Measurements from ENCODE around the gene METTL2B.
A peak's percentile ranks its signal among the peaks of the same experiment; 100 is the strongest.
"Not testable (repeated sequence)": the region's sequence is repeated elsewhere in the genome, so short reads cannot be mapped to it uniquely, and the experiment has no call there.

The METTL2B gene

DNA sequence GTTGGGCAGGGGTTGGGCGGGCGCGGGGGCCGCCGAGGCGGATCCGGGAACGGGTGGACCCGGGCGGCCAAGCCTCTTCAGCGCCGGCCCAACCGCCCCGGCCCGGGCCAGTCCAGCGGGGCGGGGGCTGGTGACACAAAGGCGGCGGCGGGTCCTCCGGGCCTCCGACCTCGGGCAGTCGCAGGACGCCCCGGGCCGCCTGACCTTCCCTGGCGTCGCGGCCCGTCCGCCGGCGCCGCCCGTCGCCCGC is 54.2 kb downstream of the METTL2B start:
- no peak for DNase-seq (ENCODE audit: low read depth)
- TF ChIP-seq, protein P1, sequence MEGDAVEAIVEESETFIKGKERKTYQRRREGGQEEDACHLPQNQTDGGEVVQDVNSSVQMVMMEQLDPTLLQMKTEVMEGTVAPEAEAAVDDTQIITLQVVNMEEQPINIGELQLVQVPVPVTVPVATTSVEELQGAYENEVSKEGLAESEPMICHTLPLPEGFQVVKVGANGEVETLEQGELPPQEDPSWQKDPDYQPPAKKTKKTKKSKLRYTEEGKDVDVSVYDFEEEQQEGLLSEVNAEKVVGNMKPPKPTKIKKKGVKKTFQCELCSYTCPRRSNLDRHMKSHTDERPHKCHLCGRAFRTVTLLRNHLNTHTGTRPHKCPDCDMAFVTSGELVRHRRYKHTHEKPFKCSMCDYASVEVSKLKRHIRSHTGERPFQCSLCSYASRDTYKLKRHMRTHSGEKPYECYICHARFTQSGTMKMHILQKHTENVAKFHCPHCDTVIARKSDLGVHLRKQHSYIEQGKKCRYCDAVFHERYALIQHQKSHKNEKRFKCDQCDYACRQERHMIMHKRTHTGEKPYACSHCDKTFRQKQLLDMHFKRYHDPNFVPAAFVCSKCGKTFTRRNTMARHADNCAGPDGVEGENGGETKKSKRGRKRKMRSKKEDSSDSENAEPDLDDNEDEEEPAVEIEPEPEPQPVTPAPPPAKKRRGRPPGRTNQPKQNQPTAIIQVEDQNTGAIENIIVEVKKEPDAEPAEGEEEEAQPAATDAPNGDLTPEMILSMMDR (IDR thresholded peaks at IDR 0.05; ENCODE audit: insufficient read depth, low read depth, low read length, missing control alignments) = no peak

DNA sequence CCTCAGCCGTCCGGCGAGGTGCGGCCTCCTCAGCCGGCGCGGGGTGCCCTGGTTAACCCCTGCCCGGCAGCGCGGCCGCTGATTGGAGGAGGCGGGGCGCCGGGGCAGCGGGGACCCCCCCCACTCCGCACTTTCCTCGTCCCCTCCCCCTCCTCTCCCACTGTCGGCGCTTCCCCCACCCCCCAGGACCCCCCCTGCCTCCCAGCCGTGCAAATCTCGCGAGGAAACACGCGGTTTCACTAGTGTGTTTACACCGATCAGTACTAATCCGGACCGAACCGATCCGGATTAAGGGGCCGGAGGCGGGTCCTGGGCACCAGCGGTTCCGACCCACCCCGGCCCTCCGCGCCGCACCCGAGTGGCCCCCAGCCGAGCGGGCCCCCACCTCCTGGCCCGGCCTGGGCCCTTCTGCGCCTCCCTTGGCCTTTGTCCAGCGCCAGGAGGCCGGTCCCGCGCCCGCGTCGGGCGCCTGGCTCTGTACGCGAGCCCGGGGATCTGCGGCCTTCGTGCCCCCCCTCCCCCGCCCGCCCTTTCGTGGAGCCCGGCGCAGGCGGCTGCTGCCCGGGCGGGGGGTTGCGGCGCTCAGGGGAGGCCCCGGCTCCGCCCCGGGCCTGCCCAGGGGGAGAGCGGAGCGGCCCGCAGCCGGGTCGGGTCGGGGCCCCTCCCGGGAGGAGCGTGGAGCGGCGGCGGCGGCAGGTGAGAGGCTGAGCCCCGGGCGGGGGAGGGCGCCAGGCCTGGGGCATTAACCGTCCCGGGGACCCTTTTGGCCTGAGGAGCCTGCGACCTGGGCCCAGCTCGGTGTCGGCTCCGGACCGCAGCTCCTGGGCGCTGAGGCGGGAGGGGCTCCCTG is 54.8 kb downstream of the METTL2B start:
- H3K4me3 ChIP-seq (ENCODE audit: low read length) = peak overlapping the region; percentile 78
- DNase-seq (ENCODE audit: low read depth) = peak; percentile 77

More for the DNA sequence above, 54.2 kb downstream of the METTL2B start:
- H3K4me3 ChIP-seq (ENCODE audit: low read length) = peak overlapping the region; percentile 42

DNA sequence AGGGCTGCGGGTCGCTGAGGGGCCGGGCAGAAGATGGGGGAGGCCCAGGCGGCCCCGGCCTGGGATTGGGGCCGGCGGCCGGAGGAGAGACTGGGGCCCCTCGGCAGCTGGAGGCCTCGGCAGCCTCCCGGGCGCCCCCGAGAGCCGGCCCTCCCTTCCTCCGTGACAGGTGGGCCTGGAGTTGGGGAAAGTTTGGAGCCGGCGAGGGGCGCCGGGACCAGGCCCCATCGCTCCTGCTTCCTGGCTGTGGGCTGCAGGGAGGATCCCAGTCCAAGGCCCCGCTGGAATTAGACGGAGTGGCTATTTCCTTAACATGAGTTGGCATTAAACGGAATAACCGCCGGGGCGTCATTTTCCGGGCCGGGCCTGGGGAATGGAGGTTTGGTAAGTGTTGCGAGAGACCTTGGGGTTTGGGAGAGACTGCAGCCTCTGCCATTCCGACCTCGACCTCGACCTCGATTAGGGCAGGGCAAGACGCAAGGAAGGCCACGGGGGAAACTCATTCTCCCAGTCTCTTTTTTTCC is 55.5 kb downstream of the METTL2B start:
- peak; percentile 21 for DNase-seq (ENCODE audit: low read depth)

DNA sequence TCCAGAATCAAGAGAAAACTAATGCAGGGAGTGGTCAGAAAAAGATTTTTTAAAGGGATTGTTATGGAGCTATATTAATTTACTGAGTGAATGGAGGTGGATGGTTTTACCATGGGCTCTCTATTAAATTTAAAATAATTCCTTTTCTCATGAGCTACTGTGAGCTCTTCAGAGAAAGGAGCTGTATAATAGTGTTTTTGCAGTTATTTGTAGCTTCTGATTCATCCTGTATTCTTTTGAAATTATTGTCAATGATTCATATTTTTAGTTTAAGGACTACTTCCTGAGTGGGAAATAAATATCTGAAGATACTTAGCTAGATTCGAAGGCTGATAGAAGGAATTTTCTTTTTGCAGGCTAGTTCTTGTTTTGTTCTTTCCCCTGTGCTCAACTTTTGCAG is 56.4 kb downstream of the METTL2B start:
- peak overlapping the region; percentile 45 for H3K4me3 ChIP-seq (ENCODE audit: low read length)
- peak; percentile 13 for DNase-seq (ENCODE audit: low read depth)

More for the DNA sequence above, 55.5 kb downstream of the METTL2B start:
- H3K4me3 ChIP-seq (ENCODE audit: low read length) = peak overlapping the region; percentile 78

DNA sequence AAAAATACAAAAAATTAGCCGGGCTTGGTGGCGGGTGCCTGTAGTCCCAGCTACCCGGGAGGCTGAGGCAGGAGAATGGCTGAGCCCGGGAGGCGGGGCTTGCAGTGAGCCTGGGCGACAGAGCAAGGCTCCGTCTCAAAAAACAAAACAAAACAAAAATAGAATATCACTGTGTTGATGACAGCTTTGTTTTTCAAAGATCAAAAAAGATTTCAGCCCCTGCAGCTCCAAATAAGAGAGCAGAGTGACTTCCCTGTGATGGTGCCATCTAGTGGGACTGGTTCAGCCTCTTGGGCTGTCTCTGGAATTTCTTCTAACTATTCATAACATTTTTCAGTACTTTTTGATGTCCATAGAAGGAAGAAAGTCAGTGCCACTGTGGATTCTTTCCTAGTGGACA is 60.9 kb downstream of the METTL2B start:
- peak; percentile 11 for DNase-seq (ENCODE audit: low read depth)
- TF ChIP-seq, protein P1 (IDR thresholded peaks at IDR 0.05; ENCODE audit: insufficient read depth, low read depth, low read length, missing control alignments) = peak; percentile 34

DNA sequence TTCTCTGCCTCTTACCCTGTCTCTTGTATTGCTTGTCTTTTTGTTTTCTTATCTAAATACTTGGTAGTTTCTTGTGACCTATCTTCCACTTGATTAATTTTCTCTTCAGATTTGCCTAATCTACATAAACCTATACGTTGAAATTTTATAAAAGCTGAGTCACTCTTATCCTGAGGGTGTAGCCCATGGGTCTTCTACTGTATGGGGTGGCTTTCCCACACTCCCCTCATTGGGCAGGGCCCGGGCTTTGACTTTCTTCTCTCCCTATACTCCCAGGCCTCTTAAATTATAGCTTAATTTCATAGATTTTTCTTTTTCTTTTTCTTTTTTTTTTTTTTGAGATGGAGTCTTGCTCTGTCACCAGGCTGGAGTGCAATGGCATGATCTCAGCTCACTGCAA is 66.0 kb downstream of the METTL2B start:
- H3K4me3 ChIP-seq (ENCODE audit: low read length) = not testable (repeated sequence)

More for the DNA sequence above, 60.9 kb downstream of the METTL2B start:
- H3K4me3 ChIP-seq (ENCODE audit: low read length) = not testable (repeated sequence)

DNA sequence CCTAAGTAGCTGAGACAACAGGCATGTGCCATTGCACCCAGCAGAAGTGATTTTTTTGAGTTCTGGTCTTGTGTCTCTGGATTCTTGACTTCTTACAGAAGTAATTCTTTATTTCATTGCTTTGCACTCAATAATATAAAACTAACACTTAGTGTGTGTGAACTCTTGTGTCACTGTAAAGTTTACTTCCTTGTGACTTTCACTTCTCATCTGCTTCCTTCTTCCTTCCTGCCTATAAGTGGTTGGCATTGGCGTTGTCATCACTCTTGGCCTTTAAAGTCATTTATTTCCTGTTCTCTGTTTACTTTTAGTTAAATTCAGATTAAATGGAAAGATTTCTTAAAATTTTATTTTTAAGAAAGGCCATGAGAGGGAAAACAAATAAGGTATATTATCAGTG is 66.8 kb downstream of the METTL2B start:
- not testable (repeated sequence) for H3K4me3 ChIP-seq (ENCODE audit: low read length); DNase-seq (ENCODE audit: low read depth)

More for the DNA sequence above, 66.0 kb downstream of the METTL2B start:
- not testable (repeated sequence) for DNase-seq (ENCODE audit: low read depth)

DNA sequence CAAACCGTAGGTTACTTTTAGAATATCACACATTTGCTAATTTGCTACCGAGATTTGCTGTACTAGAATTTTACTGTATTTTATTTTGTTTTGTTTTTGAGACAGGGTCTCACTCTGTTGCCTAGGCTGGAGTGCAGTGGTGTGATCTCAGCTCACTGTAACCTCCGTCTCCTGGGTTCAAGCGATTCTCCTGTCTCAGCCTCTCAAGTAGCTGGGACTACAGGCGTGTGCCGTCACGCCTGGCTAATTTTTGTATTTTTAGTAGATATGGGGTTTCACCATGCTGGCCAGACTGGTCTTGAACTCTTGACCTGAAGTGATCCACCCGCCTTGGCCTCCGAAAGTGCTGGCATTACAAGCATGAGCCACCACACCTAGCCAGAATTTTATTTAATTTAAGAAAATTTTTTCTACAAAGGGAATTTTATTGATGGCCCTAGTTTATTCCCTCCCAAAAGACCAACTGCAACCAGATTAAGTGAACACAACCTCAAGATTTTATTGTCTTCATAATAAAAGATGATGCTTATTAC is 69.8 kb downstream of the METTL2B start:
- not testable (repeated sequence) for H3K4me3 ChIP-seq (ENCODE audit: low read length); DNase-seq (ENCODE audit: low read depth)

DNA sequence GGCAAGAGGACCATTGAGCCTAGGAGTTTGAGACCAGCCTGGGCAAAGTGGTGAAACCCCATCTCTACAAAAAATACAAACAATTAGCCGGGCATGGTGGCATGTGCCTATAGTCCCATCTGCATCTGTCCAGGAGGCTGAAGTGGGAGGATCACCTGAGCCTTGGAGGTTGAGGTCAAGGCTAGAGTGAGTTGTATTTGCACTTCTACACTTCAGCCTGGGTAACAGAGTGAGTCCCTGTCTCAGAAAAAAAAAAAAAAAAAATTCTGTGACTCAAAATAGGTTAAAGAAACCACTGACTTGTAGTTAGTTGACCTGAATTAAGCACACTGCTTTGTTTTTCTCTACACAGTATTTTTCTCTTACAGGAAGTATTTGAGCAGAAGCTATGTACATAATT is 74.4 kb downstream of the METTL2B start:
- H3K4me3 ChIP-seq (ENCODE audit: low read length) = no peak overlapping the region
- no peak for DNase-seq (ENCODE audit: low read depth)
- TF ChIP-seq, protein P1 (IDR thresholded peaks at IDR 0.05; ENCODE audit: insufficient read depth, low read depth, low read length, missing control alignments) = no peak

DNA sequence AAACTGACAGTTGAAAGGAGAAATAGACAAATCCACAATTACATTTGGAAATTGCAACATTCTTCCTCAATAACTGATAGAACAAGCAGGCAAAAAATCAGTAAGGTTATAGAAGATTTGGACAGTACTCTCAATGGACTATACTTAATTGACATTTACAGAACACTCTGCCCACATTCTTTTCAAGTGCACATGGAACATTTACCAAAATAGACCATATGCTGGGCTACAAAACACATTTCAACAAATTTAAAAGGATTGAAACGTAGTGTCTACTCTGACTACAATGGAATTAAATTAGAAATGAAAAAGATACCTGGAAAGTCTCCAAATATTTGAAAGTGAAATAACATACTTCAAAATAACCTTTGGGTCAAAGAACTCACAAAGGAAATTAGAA is 77.8 kb downstream of the METTL2B start:
- DNase-seq (ENCODE audit: low read depth); H3K4me3 ChIP-seq (ENCODE audit: low read length): not testable (repeated sequence)

Data from epithelial cell of esophagus (primary cell).